Lower lobe of right lung (tissue), 2 donors: ENCODE measurements around the gene CHP1. TPM values are rescaled to one million over a fixed set of nuclear protein-coding genes. Genes with fewer than 3 reads are reported as not detected.
A peak's percentile ranks its signal among the peaks of the same experiment; 100 is the strongest.
"Not testable (repeated sequence)": the region's sequence is repeated elsewhere in the genome, so short reads cannot be mapped to it uniquely, and the experiment has no call there.

Experiments used
- ATAC-seq, 2 donors: fragments of 200-7000 bp; cut with Tn5 transposase; one replicate each; pipeline ENCODE4 v1.9.1; 2020 to 2022; ENCODE audit warnings: mild to moderate bottlenecking in 2 of 2, moderate library complexity in 2 of 2
- DNase-seq: peaks from one replicate; pipeline ENCODE4 v3.0.0-alpha.2; 2020
- H3K27ac ChIP-seq: fragments of 200-600 bp; one replicate; pipeline ENCODE4 v1.8.0; 2022
- H3K27me3 ChIP-seq: fragments of 200-600 bp; one replicate; pipeline ENCODE4 v1.8.0; 2022; ENCODE audit warnings: low read depth
- H3K36me3 ChIP-seq: fragments of 200-600 bp; one replicate; pipeline ENCODE4 v1.8.0; 2022; ENCODE audit warnings: mild to moderate bottlenecking
- H3K4me1 ChIP-seq: fragments of 200-600 bp; one replicate; pipeline ENCODE4 v1.8.0; 2022
- H3K4me3 ChIP-seq: fragments of 200-600 bp; one replicate; pipeline ENCODE4 v1.8.0; 2022; ENCODE audit warnings: mild to moderate bottlenecking
- H3K9me3 ChIP-seq: fragments of 200-600 bp; one replicate; pipeline ENCODE4 v1.8.0; 2022
- CTCF ChIP-seq: fragments of 200-600 bp; IDR thresholded peaks from one replicate; pipeline ENCODE4 v1.8.0; 2022; ENCODE audit warnings: antibody characterized with exemption, mild to moderate bottlenecking
- intact Hi-C: fragments of 100-400 bp; cut with DNase I; formaldehyde crosslinking; loops from one replicate; pipeline ENCODE4 v1.11.0; 2022
- total RNA-seq: library from RNA; stranded (reverse); fragmentation: NEBNext Ultra II Directional; extraction: Animal tissue kit (Norgen Biotek cat#: 25700); gene quantifications from one replicate; pipeline ENCODE4 v1.2.1, GENCODE V29; 2021
- donor health status: DM: no; HTN: yes; CAD: no; lungs with severe emphysema.

The CHP1 gene
- total RNA-seq, 1 donor from 2014 or later: 159 TPM

GRCh38 chr15:41289953-41290352 is 58.9 kb downstream of the CHP1 start:
- intact Hi-C loops: no loop called here
- TF ChIP-seq CTCF: no peak
- Histone ChIP-seq H3K36me3 (peaks cover 67% of the 10 kb centered on the region), H3K4me3 (no peak overlapping the region), H3K27me3 (no peaks in the 10 kb centered on the region), H3K27ac (no peak overlapping the region), H3K9me3 (no peaks in the 10 kb centered on the region), H3K4me1 (peaks cover 30% of the 10 kb centered on the region)
- DNase-seq: no peak
- ATAC-seq: no peak

GRCh38 chr15:41291065-41291631 is 60.1 kb downstream of the CHP1 start:
- H3K4me3 ChIP-seq: no peak overlapping the region
- peak overlapping the region; percentile 31 for H3K27ac ChIP-seq
- H3K27me3 ChIP-seq: no peaks in the 10 kb centered on the region
- peak; percentile 67 to 85 for ATAC-seq
- peak; percentile 71 for DNase-seq
- peaks cover 66% of the 10 kb centered on the region for H3K36me3 ChIP-seq
- H3K4me1 ChIP-seq: peaks cover 19% of the 10 kb centered on the region
- TF ChIP-seq CTCF: no peak
- intact Hi-C loops: no loop called here
- no peaks in the 10 kb centered on the region for H3K9me3 ChIP-seq

GRCh38 chr15:41292521-41292920 is 61.5 kb downstream of the CHP1 start:
- ATAC-seq (no peak), DNase-seq (no peak)
- intact Hi-C loops: no loop called here
- Histone ChIP-seq H3K4me3 (no peak overlapping the region), H3K4me1 (peaks cover 5% of the 10 kb centered on the region), H3K9me3 (no peaks in the 10 kb centered on the region), H3K27ac (no peak overlapping the region), H3K27me3 (no peaks in the 10 kb centered on the region), H3K36me3 (peaks cover 64% of the 10 kb centered on the region)
- TF ChIP-seq CTCF: no peak

GRCh38 chr15:41301139-41301538 is 70.1 kb downstream of the CHP1 start:
- H3K4me3 ChIP-seq, H3K9me3 ChIP-seq, H3K27me3 ChIP-seq, intact Hi-C loops, ATAC-seq, DNase-seq, H3K4me1 ChIP-seq, H3K27ac ChIP-seq: not testable (repeated sequence)
- H3K36me3 ChIP-seq: peaks cover 39% of the 10 kb centered on the region

- ATAC-seq (no peak), DNase-seq (no peak)
- Histone ChIP-seq H3K9me3 (no peaks in the 10 kb centered on the region), H3K36me3 (peaks cover 37% of the 10 kb centered on the region), H3K27me3 (no peaks in the 10 kb centered on the region), H3K4me3 (no peak overlapping the region), H3K4me1 (no peaks in the 10 kb centered on the region), H3K27ac (no peak overlapping the region)
- TF ChIP-seq CTCF: no peak
- intact Hi-C loops: no loop called here
These were observed 70.5 kb downstream of the CHP1 start for GRCh38 chr15:41301587-41301986.

- Histone ChIP-seq H3K4me3 (no peak overlapping the region), H3K9me3 (no peaks in the 10 kb centered on the region), H3K27me3 (no peaks in the 10 kb centered on the region), H3K4me1 (no peaks in the 10 kb centered on the region), H3K36me3 (peaks cover 11% of the 10 kb centered on the region), H3K27ac (no peak overlapping the region)
- no peak for TF ChIP-seq CTCF
- ATAC-seq: no peak
- intact Hi-C loops: no loop called here
- DNase-seq: no peak
These were observed 73.2 kb downstream of the CHP1 start for GRCh38 chr15:41304149-41304770.
